ENCODE results near the gene CUX1.

DNA sequence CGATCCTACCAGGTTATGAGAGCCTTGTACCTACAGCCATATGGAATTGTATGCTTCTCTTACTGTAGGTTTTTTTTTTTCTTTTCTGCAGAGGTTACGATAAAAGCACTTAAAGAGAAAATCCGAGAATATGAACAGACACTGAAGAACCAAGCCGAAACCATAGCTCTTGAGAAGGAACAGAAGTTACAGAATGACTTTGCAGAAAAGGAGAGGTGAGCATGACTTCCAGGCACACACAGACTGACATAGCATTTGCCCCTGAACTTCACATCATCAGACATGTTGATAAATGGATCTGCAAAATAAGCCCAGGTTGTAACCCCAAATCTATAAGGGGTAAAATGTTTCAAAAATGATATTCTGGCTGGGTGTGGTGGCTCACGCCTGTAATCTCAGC is 286.8 kb downstream of the CUX1 start:
- no peak for TF ChIP-seq POLR2A (IDR thresholded peaks at IDR 0.05; ENCODE audit: low read depth, low read length)
- TF ChIP-seq POLR2AphosphoS5 (IDR thresholded peaks at IDR 0.05; ENCODE audit: low read depth, low read length): no peak

Measured in GM12892 (cell line).